ENCODE measurements around the gene WNT7B. TPM values are rescaled to one million over a fixed set of nuclear protein-coding genes. Genes with fewer than 3 reads are reported as not detected.

The WNT7B gene
- total RNA-seq, 3 donors from 2014 or later (not counting 1 experiment from before 2014, with no cell fraction given), result not detected

- Mint-ChIP-seq H3K27me3 (ENCODE audit: low read depth in 2 of 2) (peaks cover 20 to 23% of the 10 kb centered on the region in 2 donors), H3K4me3 (no peak overlapping the region), H3K27ac (no peak overlapping the region), H3K36me3 (no peaks in the 10 kb centered on the region), H3K4me1 (no peaks in the 10 kb centered on the region), H3K9me3 (no peaks in the 10 kb centered on the region)
- no peak for ATAC-seq
- intact Hi-C loops (cut with micrococcal nuclease), result no loop called here
- no peak for DNase-seq
- H3K27ac ChIP-seq (ENCODE audit: low read length), result no peak overlapping the region
- H3K27me3 ChIP-seq (ENCODE audit: control insufficient read depth, insufficient read depth, low read length), result peaks cover 2% of the 10 kb centered on the region
- H3K36me3 ChIP-seq (ENCODE audit: control insufficient read depth, insufficient read depth, low read length), result no peaks in the 10 kb centered on the region
- H3K9me3 ChIP-seq (ENCODE audit: control insufficient read depth, insufficient read depth, low read length), result no peaks in the 10 kb centered on the region
- H3K4me3 ChIP-seq (ENCODE audit: low read length), result no peak overlapping the region
- WGBS (ENCODE audit: insufficient coverage), result 72% methylated on average over 7 of the region's 10 CpGs
- no peak for TF ChIP-seq CTCF (IDR thresholded peaks at IDR 0.05)
- H3K4me1 ChIP-seq (ENCODE audit: control insufficient read depth, insufficient read depth, low read length), result no peaks in the 10 kb centered on the region
Observed at GRCh38 chr22:45928726-45929368, 48.1 kb downstream of the WNT7B start.

DNA sequence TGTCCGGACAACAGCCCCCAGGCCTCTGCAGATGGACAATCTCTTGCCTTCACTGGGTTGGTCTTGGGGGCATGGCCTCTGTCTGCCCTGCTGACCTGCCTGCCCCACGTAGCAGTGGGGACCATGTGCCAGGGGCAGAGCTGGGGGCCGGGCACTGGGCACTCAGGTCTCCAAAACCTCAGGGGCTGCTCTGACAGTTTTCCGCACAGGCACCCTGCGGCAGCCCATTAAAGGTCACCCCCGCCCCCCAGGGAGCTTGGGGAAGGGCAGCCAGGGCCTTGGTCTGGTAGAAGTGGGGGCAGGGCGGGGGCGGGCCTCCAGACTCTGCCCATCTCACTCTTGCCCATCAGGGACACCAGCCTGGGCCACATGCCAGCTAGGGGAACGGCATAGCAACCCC lies 49.9 kb downstream of the WNT7B start:
- Mint-ChIP-seq H3K36me3 (no peaks in the 10 kb centered on the region), H3K27ac (no peak overlapping the region), H3K27me3 (ENCODE audit: low read depth in 2 of 2) (peaks cover 5 to 12% of the 10 kb centered on the region in 2 donors), H3K9me3 (no peaks in the 10 kb centered on the region), H3K4me1 (no peaks in the 10 kb centered on the region), H3K4me3 (no peak overlapping the region)
- WGBS (ENCODE audit: insufficient coverage), result 76% methylated on average over 9 of the region's 9 CpGs
- Histone ChIP-seq H3K27ac (ENCODE audit: low read length) (no peak overlapping the region), H3K4me1 (ENCODE audit: control insufficient read depth, insufficient read depth, low read length) (no peaks in the 10 kb centered on the region), H3K27me3 (ENCODE audit: control insufficient read depth, insufficient read depth, low read length) (peaks cover 2% of the 10 kb centered on the region), H3K4me3 (ENCODE audit: low read length) (no peak overlapping the region), H3K36me3 (ENCODE audit: control insufficient read depth, insufficient read depth, low read length) (no peaks in the 10 kb centered on the region), H3K9me3 (ENCODE audit: control insufficient read depth, insufficient read depth, low read length) (no peaks in the 10 kb centered on the region)
- DNase-seq (no peak), ATAC-seq (no peak)
- TF ChIP-seq CTCF (IDR thresholded peaks at IDR 0.05), result no peak
- intact Hi-C loops (cut with micrococcal nuclease), result no loop called here

DNA sequence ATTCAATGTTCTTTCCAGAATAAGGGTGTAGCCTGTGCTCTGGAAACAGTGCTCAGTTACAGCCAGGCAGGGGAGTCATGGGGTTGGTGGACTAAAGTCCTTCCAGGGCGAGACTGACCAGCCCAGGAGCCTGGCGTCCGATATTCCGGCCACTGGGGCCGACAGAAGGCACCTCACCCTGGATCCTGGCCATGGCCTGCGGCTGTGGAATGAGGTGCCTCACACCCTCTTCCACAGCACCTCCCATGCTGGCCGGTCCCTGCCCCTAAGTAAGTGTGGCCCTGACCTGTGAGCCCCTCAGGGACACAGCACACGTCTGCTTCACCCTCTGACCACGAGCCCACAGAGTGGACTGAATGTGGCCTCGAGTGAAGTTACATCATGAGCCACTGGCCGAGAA lies 50.5 kb downstream of the WNT7B start:
- no peak for TF ChIP-seq CTCF (IDR thresholded peaks at IDR 0.05)
- Histone ChIP-seq H3K36me3 (ENCODE audit: control insufficient read depth, insufficient read depth, low read length) (no peaks in the 10 kb centered on the region), H3K27ac (ENCODE audit: low read length) (no peak overlapping the region), H3K4me1 (ENCODE audit: control insufficient read depth, insufficient read depth, low read length) (no peaks in the 10 kb centered on the region), H3K27me3 (ENCODE audit: control insufficient read depth, insufficient read depth, low read length) (peaks cover 2% of the 10 kb centered on the region), H3K4me3 (ENCODE audit: low read length) (no peak overlapping the region), H3K9me3 (ENCODE audit: control insufficient read depth, insufficient read depth, low read length) (no peaks in the 10 kb centered on the region)
- H3K36me3 Mint-ChIP-seq, result no peaks in the 10 kb centered on the region
- DNase-seq (no peak), ATAC-seq (no peak)
- no peak overlapping the region for H3K27ac Mint-ChIP-seq
- peaks cover 0 to 7% of the 10 kb centered on the region in 2 donors for H3K27me3 Mint-ChIP-seq (ENCODE audit: low read depth in 2 of 2)
- no peaks in the 10 kb centered on the region for H3K4me1 Mint-ChIP-seq
- 78% methylated on average over 11 of the region's 11 CpGs for WGBS (ENCODE audit: insufficient coverage)
- intact Hi-C loops (cut with micrococcal nuclease), result no loop called here
- H3K9me3 Mint-ChIP-seq, result no peaks in the 10 kb centered on the region
- H3K4me3 Mint-ChIP-seq, result no peak overlapping the region

- Mint-ChIP-seq H3K36me3 (no peaks in the 10 kb centered on the region), H3K27me3 (ENCODE audit: low read depth in 2 of 2) (peaks cover 0 to 7% of the 10 kb centered on the region in 2 donors)
- intact Hi-C loops (cut with micrococcal nuclease), result no loop called here
Observed at GRCh38 chr22:45925811-45926351, 51.1 kb downstream of the WNT7B start.

More at GRCh38 chr22:45925811-45926351, 51.1 kb downstream of the WNT7B start:
- Mint-ChIP-seq H3K4me3 (no peak overlapping the region), H3K9me3 (no peaks in the 10 kb centered on the region), H3K27ac (no peak overlapping the region), H3K4me1 (no peaks in the 10 kb centered on the region)
- peaks cover 2% of the 10 kb centered on the region for H3K27me3 ChIP-seq (ENCODE audit: control insufficient read depth, insufficient read depth, low read length)
- no peak overlapping the region for H3K4me3 ChIP-seq (ENCODE audit: low read length)
- H3K36me3 ChIP-seq (ENCODE audit: control insufficient read depth, insufficient read depth, low read length), result no peaks in the 10 kb centered on the region
- DNase-seq, result no peak
- H3K27ac ChIP-seq (ENCODE audit: low read length), result no peak overlapping the region
- TF ChIP-seq CTCF (IDR thresholded peaks at IDR 0.05), result no peak
- ATAC-seq, result no peak
- WGBS (ENCODE audit: insufficient coverage), result 86% methylated on average over 16 of the region's 16 CpGs
- H3K4me1 ChIP-seq (ENCODE audit: control insufficient read depth, insufficient read depth, low read length), result no peaks in the 10 kb centered on the region
- no peaks in the 10 kb centered on the region for H3K9me3 ChIP-seq (ENCODE audit: control insufficient read depth, insufficient read depth, low read length)
